ENCODE results near the gene AFF2. TPM values are rescaled to one million over a fixed set of nuclear protein-coding genes. Genes with fewer than 3 reads are reported as not detected.

AFF2 gene
- total and polyA plus RNA-seq, 10 donors = 0.04 to 26.6 (median 8.7) TPM

DNA sequence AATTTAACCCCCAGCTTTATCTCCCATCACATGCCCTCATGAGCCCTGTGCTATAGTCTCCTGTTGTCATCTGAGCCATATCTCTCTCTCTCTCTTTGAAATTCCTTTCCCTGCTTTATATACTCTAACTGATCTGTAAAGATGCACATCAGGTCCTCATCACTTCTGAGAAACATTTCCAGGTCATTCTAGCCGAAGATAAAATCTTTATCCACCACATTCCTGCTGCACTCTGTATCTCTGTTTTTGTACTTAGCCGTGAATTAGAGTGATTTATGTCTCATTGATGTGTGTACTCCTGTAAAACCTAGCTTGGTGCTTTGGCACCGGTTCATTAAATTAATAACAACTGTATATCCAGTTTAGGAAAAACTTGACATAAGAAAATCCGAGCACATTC lies 113.2 kb downstream of the AFF2 start:
- DNase-seq = no peak
- TF ChIP-seq POLR2A (IDR thresholded peaks at IDR 0.05) (no peak), POLR2AphosphoS5 (IDR thresholded peaks at IDR 0.05) (no peak)
- TF ChIP-seq, protein P1, sequence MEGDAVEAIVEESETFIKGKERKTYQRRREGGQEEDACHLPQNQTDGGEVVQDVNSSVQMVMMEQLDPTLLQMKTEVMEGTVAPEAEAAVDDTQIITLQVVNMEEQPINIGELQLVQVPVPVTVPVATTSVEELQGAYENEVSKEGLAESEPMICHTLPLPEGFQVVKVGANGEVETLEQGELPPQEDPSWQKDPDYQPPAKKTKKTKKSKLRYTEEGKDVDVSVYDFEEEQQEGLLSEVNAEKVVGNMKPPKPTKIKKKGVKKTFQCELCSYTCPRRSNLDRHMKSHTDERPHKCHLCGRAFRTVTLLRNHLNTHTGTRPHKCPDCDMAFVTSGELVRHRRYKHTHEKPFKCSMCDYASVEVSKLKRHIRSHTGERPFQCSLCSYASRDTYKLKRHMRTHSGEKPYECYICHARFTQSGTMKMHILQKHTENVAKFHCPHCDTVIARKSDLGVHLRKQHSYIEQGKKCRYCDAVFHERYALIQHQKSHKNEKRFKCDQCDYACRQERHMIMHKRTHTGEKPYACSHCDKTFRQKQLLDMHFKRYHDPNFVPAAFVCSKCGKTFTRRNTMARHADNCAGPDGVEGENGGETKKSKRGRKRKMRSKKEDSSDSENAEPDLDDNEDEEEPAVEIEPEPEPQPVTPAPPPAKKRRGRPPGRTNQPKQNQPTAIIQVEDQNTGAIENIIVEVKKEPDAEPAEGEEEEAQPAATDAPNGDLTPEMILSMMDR (IDR thresholded peaks at IDR 0.05 in 8 of 11, conservative IDR thresholded peaks at IDR 0.05 in 3 of 11) = no peak
- 54 to 81% (median 73%) methylated on average over 4 of the region's 4 CpGs for WGBS, 5 donors
- Histone ChIP-seq H3K36me3 (no peaks in the 10 kb centered on the region), H3K4me1 (peaks cover 0 to 3% (median 0%) of the 10 kb centered on the region in 6 donors), H3K27ac (no peak overlapping the region), H3K9me3 (no peaks in the 10 kb centered on the region), H3K27me3 (replicated peaks in 1 of 7) (no peaks in the 10 kb centered on the region), H3K4me3 (no peak overlapping the region)
- intact Hi-C loops (cut with DNase I; ENCODE audit: low total_unique reads) = no loop called here

DNA sequence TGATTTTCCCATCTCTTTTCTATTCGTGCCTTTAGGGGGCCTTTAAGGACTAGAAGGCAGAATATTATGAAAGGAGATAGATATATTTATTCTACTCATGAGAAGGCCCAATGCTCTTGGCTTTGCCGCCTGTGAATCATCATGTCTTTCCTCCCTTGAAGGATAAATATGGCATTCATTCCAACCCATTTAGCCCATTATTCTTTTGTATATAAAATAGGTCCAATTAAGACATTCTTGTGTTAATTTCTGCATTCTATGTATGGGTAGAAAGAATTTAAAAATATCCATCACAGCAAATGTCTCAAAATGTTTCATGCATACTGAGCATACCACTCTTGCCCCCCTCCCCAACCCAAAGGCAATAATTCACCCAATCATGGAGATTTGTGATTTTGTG lies 115.1 kb downstream of the AFF2 start:
- H3K4me1 ChIP-seq = peaks cover 0 to 2% (median 0%) of the 10 kb centered on the region in 6 donors
- TF ChIP-seq POLR2A (IDR thresholded peaks at IDR 0.05) = no peak
- TF ChIP-seq, protein P1 (IDR thresholded peaks at IDR 0.05 in 8 of 11, conservative IDR thresholded peaks at IDR 0.05 in 3 of 11) = no peak
- no peak for TF ChIP-seq POLR2AphosphoS5 (IDR thresholded peaks at IDR 0.05)
- H3K9me3 ChIP-seq = no peaks in the 10 kb centered on the region
- no peak overlapping the region for H3K27ac ChIP-seq
- intact Hi-C loops (cut with DNase I; ENCODE audit: low total_unique reads) = no loop called here
- H3K36me3 ChIP-seq = no peaks in the 10 kb centered on the region
- H3K27me3 ChIP-seq (replicated peaks in 1 of 7) = no peaks in the 10 kb centered on the region
- H3K4me3 ChIP-seq = no peak overlapping the region
- 55 to 86% (median 80%) methylated on average over 2 of the region's 2 CpGs for WGBS, 5 donors
- no peak for DNase-seq

DNA sequence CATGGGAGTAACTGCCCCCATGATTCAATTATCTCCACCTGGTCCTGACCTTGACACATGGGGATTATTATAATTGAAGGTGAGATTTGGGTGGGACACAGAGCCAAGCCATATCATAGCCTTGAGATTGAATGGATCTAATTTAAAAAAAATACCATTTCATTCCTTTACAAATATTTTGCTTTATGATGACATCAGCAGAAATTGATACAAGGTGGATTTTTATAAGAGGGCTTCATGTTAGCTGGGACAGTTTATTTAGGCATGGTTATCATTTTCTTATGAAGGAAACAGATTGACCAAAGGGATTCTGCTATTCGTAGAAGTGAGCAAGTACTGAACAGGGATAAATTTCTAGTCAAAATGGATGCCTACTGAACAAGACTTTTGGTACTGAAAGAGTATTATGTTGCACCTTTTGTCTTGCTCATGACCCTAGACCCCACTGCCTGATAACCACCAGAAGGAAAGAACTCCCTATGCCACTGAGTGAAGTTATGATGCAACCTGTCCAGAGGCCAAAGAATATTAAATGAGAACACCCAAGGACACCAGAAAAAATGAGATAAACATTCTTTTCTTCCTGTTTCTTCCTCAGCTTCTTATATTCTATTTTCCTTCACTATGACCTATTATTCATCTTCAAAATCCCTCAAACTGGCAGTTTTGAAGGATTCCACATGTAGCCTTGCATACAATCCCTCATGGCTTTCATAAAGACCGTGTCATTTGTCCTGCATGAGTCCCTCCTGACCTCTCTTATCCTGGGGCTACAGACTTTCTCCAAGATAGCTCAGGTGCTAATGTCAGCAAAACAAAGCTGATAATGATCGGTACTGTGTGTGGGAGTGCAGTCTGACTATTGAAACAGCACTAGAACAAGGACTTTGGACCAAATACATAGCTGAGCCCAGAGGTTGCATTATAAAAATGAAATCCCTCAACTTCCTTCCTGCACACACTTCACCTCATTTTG lies 118.3 kb downstream of the AFF2 start:
- WGBS, 5 donors = 55 to 86% (median 77%) methylated on average over 3 of the region's 3 CpGs
- TF ChIP-seq POLR2A (IDR thresholded peaks at IDR 0.05) (no peak), POLR2AphosphoS5 (IDR thresholded peaks at IDR 0.05) (no peak)
- TF ChIP-seq, protein P1 (IDR thresholded peaks at IDR 0.05 in 8 of 11, conservative IDR thresholded peaks at IDR 0.05 in 3 of 11) = no peak
- intact Hi-C loops (cut with DNase I; ENCODE audit: low total_unique reads) = no loop called here

DNA sequence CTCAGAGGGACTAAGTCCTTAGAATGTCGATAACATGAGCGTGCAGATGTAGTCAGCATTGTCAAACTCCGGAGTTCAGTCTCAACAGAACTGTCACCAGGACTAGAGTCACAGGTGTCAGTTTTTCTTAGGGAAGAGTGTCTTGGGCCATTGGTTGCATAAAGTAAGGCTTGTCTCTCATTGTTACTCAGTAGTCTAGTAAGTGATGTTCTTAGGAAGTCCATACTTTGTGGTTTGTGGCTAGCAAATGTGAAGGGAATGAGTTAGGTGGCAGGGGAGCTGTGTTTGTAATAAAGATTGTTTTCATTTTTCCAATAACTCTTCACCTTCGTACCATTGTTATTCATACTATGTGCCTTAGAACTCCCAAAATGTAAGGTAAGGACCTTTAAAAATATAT lies 119.6 kb downstream of the AFF2 start:
- Histone ChIP-seq H3K4me1 (no peaks in the 10 kb centered on the region), H3K27ac (no peak overlapping the region), H3K9me3 (no peaks in the 10 kb centered on the region), H3K27me3 (replicated peaks in 1 of 7) (no peaks in the 10 kb centered on the region), H3K4me3 (no peak overlapping the region), H3K36me3 (no peaks in the 10 kb centered on the region)
- DNase-seq = no peak
- TF ChIP-seq POLR2A (IDR thresholded peaks at IDR 0.05) (no peak), POLR2AphosphoS5 (IDR thresholded peaks at IDR 0.05) (no peak)
- TF ChIP-seq, protein P1 (IDR thresholded peaks at IDR 0.05 in 8 of 11, conservative IDR thresholded peaks at IDR 0.05 in 3 of 11) = no peak
- WGBS, 5 donors = 81 to 96% (median 91%) methylated on average over 4 of the region's 4 CpGs
- intact Hi-C loops (cut with DNase I; ENCODE audit: low total_unique reads) = no loop called here

More for the DNA sequence above, 118.3 kb downstream of the AFF2 start:
- Histone ChIP-seq H3K36me3 (no peaks in the 10 kb centered on the region), H3K27me3 (replicated peaks in 1 of 7) (no peaks in the 10 kb centered on the region), H3K4me3 (no peak overlapping the region), H3K9me3 (no peaks in the 10 kb centered on the region), H3K27ac (peak overlapping the region in 1 of 8 donors; percentile 11), H3K4me1 (no peaks in the 10 kb centered on the region)
- DNase-seq = no peak
